Activated CD4-positive, alpha-beta T cell treated with anti-CD3 and anti-CD28 coated beads, Interleukin-2, amount 10 ng/mL, durations not matched to agents 7 days and 5 days (primary cell): ENCODE results near the gene CDC42EP2. TPM values are rescaled to one million over a fixed set of nuclear protein-coding genes. Genes with fewer than 3 reads are reported as not detected.
"Not testable (repeated sequence)": the region's sequence is repeated elsewhere in the genome, so short reads cannot be mapped to it uniquely, and the experiment has no call there.

ENCODE experiments used
- CTCF ChIA-PET: fragments of 350-600 bp; sonication (Branson Sonifier 250); formaldehyde crosslinking; loops from one replicate; lab custom pipeline; 2021; ENCODE audit warnings: antibody characterized with exemption; lab: Charles Lee
- POLR2A ChIA-PET: fragments of 350-600 bp; sonication (Branson Sonifier 250); formaldehyde crosslinking; loops from one replicate; lab custom pipeline; 2021; ENCODE audit warnings: antibody characterized with exemption; lab: Charles Lee
- DNase-seq: peaks from one replicate; pipeline ENCODE4 v3.0.0-alpha.2; 2020
- H3K27ac Mint-ChIP-seq: one replicate; pipeline ENCODE4 v1.8.0; 2021; ENCODE audit warnings: mild to moderate bottlenecking, moderate library complexity, mixed read lengths
- H3K27me3 Mint-ChIP-seq: one replicate; pipeline ENCODE4 v1.8.0; 2021; ENCODE audit warnings: mixed read lengths
- H3K36me3 Mint-ChIP-seq: one replicate; pipeline ENCODE4 v1.8.0; 2021; ENCODE audit warnings: low read depth, mixed read lengths
- H3K4me1 Mint-ChIP-seq: one replicate; pipeline ENCODE4 v1.8.0; 2021; ENCODE audit warnings: mixed read lengths
- H3K4me3 Mint-ChIP-seq: one replicate; pipeline ENCODE4 v1.8.0; 2021; ENCODE audit warnings: mild to moderate bottlenecking, moderate library complexity, mixed read lengths
- H3K9me3 Mint-ChIP-seq: one replicate; pipeline ENCODE4 v1.8.0; 2021; ENCODE audit warnings: mixed read lengths
- total RNA-seq, 2 experiments: library from RNA; stranded (reverse); gene quantifications; one replicate each; pipeline ENCODE4 v1.2.3, GENCODE V29; 2021

CDC42EP2 gene
- total RNA-seq, 2 experiments from 2014 or later, result 0.25 to 0.67 TPM

- H3K36me3 Mint-ChIP-seq, result peaks cover 5% of the 10 kb centered on the region
- no peak overlapping the region for H3K27ac Mint-ChIP-seq
- H3K4me1 Mint-ChIP-seq, result peaks cover 17% of the 10 kb centered on the region
- no peak overlapping the region for H3K4me3 Mint-ChIP-seq
- DNase-seq, result peak; percentile 90
- no peaks in the 10 kb centered on the region for H3K9me3 Mint-ChIP-seq
- CTCF ChIA-PET, result interaction anchor here (0.6 to 3.5 kb wide), 29 partner anchors 9 to 511 kb away, joined by 3 to 45 read pairs (median 4); partner anchors contain the start of genes CDC42EP2, FRMD8 and POLA2
- POLR2A ChIA-PET, result interaction anchor here (0.7 kb wide), 1 partner anchor 246 kb away, joined by 4 read pairs; the partner anchor contains the start of gene EHBP1L1
- H3K27me3 Mint-ChIP-seq, result no peaks in the 10 kb centered on the region
These were observed 15.3 kb downstream of the CDC42EP2 start for GRCh38 chr11:65329944-65330403.

GRCh38 chr11:65330544-65330943 lies 15.9 kb downstream of the CDC42EP2 start:
- CTCF ChIA-PET, result interaction anchor here (0.7 to 3.5 kb wide), 19 partner anchors 8 to 512 kb away, joined by 3 to 45 read pairs (median 4); partner anchors contain the start of genes CDC42EP2 and POLA2
- H3K4me1 Mint-ChIP-seq, result peaks cover 23% of the 10 kb centered on the region
- peaks cover 11% of the 10 kb centered on the region for H3K36me3 Mint-ChIP-seq
- no peak overlapping the region for H3K4me3 Mint-ChIP-seq
- no peak for DNase-seq
- no peak overlapping the region for H3K27ac Mint-ChIP-seq
- POLR2A ChIA-PET, result interaction anchor here (0.7 kb wide), 1 partner anchor 246 kb away, joined by 4 read pairs; the partner anchor contains the start of gene EHBP1L1
- no peaks in the 10 kb centered on the region for H3K27me3 Mint-ChIP-seq
- H3K9me3 Mint-ChIP-seq, result no peaks in the 10 kb centered on the region

GRCh38 chr11:65332591-65332990 lies 17.9 kb downstream of the CDC42EP2 start:
- not testable (repeated sequence) for DNase-seq, H3K27ac Mint-ChIP-seq, H3K4me3 Mint-ChIP-seq, H3K9me3 Mint-ChIP-seq, H3K27me3 Mint-ChIP-seq
- CTCF ChIA-PET, result interaction anchor here (0.7 to 4.2 kb wide), 7 partner anchors 9 to 208 kb away, joined by 3 to 40 read pairs (median 4); partner anchors contain the start of gene CDC42EP2
- Mint-ChIP-seq H3K36me3 (peaks cover 13% of the 10 kb centered on the region), H3K4me1 (peaks cover 27% of the 10 kb centered on the region)
- POLR2A ChIA-PET, result interaction anchor here (0.6 kb wide), 1 partner anchor 18 kb away, joined by 4 read pairs; the partner anchor contains the start of gene CDC42EP2

DNA sequence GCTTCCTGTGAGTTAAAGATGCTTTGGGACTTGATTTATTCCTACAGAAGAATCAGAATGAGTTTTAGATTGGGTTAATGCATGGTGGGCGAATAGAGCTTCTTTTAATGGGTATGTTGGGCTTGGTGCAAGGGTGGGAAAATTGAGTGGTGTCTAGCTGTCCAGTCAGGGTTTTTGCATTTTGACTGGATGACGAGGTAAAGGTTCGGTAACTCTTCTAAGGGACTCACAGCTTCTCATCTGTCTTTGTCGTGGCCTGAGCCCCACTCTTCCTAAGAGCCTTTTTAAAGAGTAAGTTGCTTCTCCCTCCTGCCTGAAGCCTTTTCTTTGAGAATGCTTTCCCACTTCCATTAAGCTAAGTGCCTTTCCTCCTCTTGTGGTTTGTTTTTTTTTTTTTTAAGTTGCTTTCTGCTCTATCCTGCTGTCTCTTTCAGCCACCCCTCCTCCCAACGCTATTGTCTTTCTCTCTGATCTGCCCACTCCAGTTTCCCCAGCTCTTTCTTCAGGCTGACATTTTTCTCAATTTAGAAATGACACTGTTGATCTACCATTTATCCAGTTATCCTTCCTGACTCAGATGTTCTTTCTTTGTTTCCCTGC lies 20.1 kb downstream of the CDC42EP2 start:
- DNase-seq, result no peak
- ChIA-PET CTCF (interaction anchor here (0.7 to 4.2 kb wide), 8 partner anchors 11 to 217 kb away, joined by 3 to 40 read pairs (median 3); partner anchors contain the start of gene CDC42EP2), POLR2A (interaction anchor here (0.6 kb wide), 1 partner anchor 281 kb away, joined by 3 read pairs; the partner anchor contains the start of gene PCNX3)
- Mint-ChIP-seq H3K4me3 (peak overlapping the region; percentile 83), H3K27ac (peak overlapping the region; percentile 81), H3K9me3 (no peaks in the 10 kb centered on the region), H3K27me3 (no peaks in the 10 kb centered on the region), H3K36me3 (peaks cover 19% of the 10 kb centered on the region), H3K4me1 (peaks cover 34% of the 10 kb centered on the region)

DNA sequence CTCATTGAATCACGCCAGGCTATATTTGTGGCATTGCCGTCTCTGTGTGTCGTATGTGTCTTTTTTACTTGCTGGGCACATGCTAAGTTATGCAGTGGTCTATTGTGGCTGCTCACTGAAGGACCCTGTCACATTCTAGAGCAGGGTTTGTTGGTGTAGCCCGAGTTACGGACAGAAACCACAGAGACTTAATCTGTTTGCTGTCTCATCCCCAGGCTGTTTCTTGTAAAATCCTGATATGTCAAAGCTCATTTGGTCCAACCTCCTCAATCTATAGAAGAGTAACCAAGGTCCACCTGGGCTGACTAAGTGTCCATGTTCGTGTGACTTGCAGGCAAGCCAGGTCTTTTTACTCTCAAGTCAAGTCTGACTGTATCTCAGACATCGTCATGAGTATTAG lies 24.0 kb downstream of the CDC42EP2 start:
- POLR2A ChIA-PET, result no interaction called here
- no peak for DNase-seq
- H3K4me3 Mint-ChIP-seq, result no peak overlapping the region
- H3K27ac Mint-ChIP-seq, result no peak overlapping the region
- H3K27me3 Mint-ChIP-seq, result no peaks in the 10 kb centered on the region
- peaks cover 31% of the 10 kb centered on the region for H3K4me1 Mint-ChIP-seq
- no peaks in the 10 kb centered on the region for H3K9me3 Mint-ChIP-seq
- H3K36me3 Mint-ChIP-seq, result peaks cover 31% of the 10 kb centered on the region
- CTCF ChIA-PET, result interaction anchor here (0.6 to 2.3 kb wide), 4 partner anchors 9 to 424 kb away, joined by 3 to 10 read pairs (median 4); no protein-coding TSS in a partner anchor

DNA sequence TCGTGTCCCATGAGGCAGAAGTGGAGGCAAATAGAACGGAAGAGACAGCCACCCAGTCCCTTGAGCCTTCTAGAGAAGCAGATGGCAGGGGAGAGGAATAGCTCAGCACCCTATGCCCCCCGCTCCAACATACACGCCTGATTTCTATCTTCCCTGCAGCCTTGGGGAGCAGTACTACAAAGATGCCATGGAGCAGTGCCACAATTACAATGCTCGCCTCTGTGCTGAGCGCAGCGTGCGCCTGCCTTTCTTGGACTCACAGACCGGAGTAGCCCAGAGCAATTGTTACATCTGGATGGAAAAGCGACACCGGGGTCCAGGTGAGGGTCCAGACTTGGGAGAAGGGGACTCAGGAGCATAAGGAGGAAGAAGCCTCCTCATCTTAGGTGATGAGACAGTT lies 25.6 kb downstream of the CDC42EP2 start:
- no peaks in the 10 kb centered on the region for H3K9me3 Mint-ChIP-seq
- no peak overlapping the region for H3K4me3 Mint-ChIP-seq
- POLR2A ChIA-PET, result no interaction called here
- H3K36me3 Mint-ChIP-seq, result peaks cover 33% of the 10 kb centered on the region
- H3K4me1 Mint-ChIP-seq, result peaks cover 22% of the 10 kb centered on the region
- DNase-seq, result no peak
- CTCF ChIA-PET, result interaction anchor here (2.3 kb wide), 1 partner anchor 11 kb away, joined by 10 read pairs; no protein-coding TSS in a partner anchor
- no peak overlapping the region for H3K27ac Mint-ChIP-seq
- H3K27me3 Mint-ChIP-seq, result no peaks in the 10 kb centered on the region

DNA sequence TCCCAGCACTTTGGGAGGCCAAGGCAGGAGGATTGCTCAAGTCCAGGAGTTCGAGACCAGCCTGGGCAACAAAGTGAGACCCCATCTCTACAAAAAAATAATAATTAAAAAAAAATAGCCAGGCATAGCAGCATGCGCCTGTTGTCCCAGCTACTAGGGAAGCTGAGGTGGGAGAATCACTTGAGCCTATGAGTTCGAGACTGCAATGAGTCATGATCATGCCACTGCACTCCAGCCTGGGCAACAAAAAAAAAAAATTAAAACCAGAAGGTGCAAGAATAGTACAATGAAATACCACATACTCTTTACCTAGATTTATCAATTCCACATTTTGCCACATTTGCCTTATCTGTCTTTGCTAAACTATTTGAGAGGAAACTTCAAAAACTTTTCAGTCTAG lies 27.2 kb downstream of the CDC42EP2 start:
- CTCF ChIA-PET, result interaction anchor here (0.7 to 1.3 kb wide), 2 partner anchors 12 to 180 kb away, joined by 3 to 6 read pairs; no protein-coding TSS in a partner anchor
- no peak overlapping the region for H3K27ac Mint-ChIP-seq
- peaks cover 40% of the 10 kb centered on the region for H3K36me3 Mint-ChIP-seq
- H3K4me1 Mint-ChIP-seq, result peaks cover 17% of the 10 kb centered on the region
- no peak overlapping the region for H3K4me3 Mint-ChIP-seq
- no peaks in the 10 kb centered on the region for H3K9me3 Mint-ChIP-seq
- H3K27me3 Mint-ChIP-seq, result no peaks in the 10 kb centered on the region
- POLR2A ChIA-PET, result no interaction called here
- DNase-seq, result no peak

GRCh38 chr11:65351511-65351910 lies 36.8 kb downstream of the CDC42EP2 start:
- H3K4me1 Mint-ChIP-seq, result peaks cover 16% of the 10 kb centered on the region
- H3K36me3 Mint-ChIP-seq, result peaks cover 26% of the 10 kb centered on the region
- H3K4me3 Mint-ChIP-seq, result no peak overlapping the region
- ChIA-PET POLR2A (interaction anchor here (0.6 kb wide), 1 partner anchor 159 kb away, joined by 4 read pairs; no protein-coding TSS in a partner anchor), CTCF (interaction anchor here (1.0 to 1.6 kb wide), 3 partner anchors 22 to 36 kb away, joined by 3 to 5 read pairs (median 4); no protein-coding TSS in a partner anchor)
- no peak overlapping the region for H3K27ac Mint-ChIP-seq
- DNase-seq, result no peak
- no peaks in the 10 kb centered on the region for H3K9me3 Mint-ChIP-seq
- H3K27me3 Mint-ChIP-seq, result no peaks in the 10 kb centered on the region

DNA sequence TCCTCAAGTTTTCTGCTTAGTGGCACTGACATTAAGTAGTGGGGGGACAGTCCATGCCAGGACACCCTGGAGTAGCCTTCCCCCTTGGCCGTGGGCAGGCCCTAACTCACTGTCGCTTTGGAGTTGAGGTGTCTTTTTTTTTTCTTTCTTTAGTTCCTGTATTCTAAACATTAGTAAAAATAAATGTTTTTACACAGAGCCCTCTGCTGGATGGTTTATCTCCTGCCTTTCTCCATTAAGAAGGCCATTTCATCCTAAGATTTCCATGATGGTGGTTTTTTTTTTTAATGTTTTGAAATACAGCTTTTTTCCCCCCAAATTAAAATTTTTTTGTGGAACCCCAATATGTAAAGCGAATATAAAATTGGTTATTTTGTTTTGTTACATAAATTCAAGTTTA lies 38.1 kb downstream of the CDC42EP2 start:
- no peaks in the 10 kb centered on the region for H3K9me3 Mint-ChIP-seq
- POLR2A ChIA-PET, result no interaction called here
- H3K27me3 Mint-ChIP-seq, result peaks cover 4% of the 10 kb centered on the region

GRCh38 chr11:65353376-65353775 lies 38.7 kb downstream of the CDC42EP2 start:
- Mint-ChIP-seq H3K36me3 (peaks cover 23% of the 10 kb centered on the region), H3K4me3 (peak overlapping the region; percentile 51), H3K9me3 (no peaks in the 10 kb centered on the region), H3K27ac (peak overlapping the region; percentile 58), H3K4me1 (peaks cover 16% of the 10 kb centered on the region), H3K27me3 (peaks cover 4% of the 10 kb centered on the region)
- DNase-seq, result no peak
- ChIA-PET CTCF (interaction anchor here (0.6 kb wide), 1 partner anchor 108 kb away, joined by 3 read pairs; no protein-coding TSS in a partner anchor), POLR2A (no interaction called here)

More for the DNA sequence above, 38.1 kb downstream of the CDC42EP2 start:
- Mint-ChIP-seq H3K27ac (no peak overlapping the region), H3K4me3 (no peak overlapping the region), H3K4me1 (peaks cover 16% of the 10 kb centered on the region), H3K36me3 (peaks cover 23% of the 10 kb centered on the region)
- CTCF ChIA-PET, result no interaction called here
- DNase-seq, result no peak

- CTCF ChIA-PET, result interaction anchor here (0.6 kb wide), 2 partner anchors 107 to 402 kb away, joined by 3 read pairs; no protein-coding TSS in a partner anchor
- Mint-ChIP-seq H3K4me1 (peaks cover 16% of the 10 kb centered on the region), H3K27me3 (peaks cover 4% of the 10 kb centered on the region), H3K36me3 (peaks cover 19% of the 10 kb centered on the region), H3K4me3 (peak overlapping the region; percentile 65), H3K9me3 (no peaks in the 10 kb centered on the region), H3K27ac (peak overlapping the region; percentile 58)
- POLR2A ChIA-PET, result no interaction called here
- no peak for DNase-seq
These were observed 39.2 kb downstream of the CDC42EP2 start for GRCh38 chr11:65353900-65354264.

GRCh38 chr11:65354265-65355012 lies 39.8 kb downstream of the CDC42EP2 start, which contains the start of gene TIGD3:
TIGD3 (plus strand) TSS chr11:65354751; CDS start chr11:65355809, 1,058 bp downstream.
- peak within 1 kb of the TSS; percentile 85 for H3K4me3 Mint-ChIP-seq
- H3K4me1 Mint-ChIP-seq, result peaks cover 16% of the 10 kb centered on the region
- ChIA-PET CTCF (interaction anchor here (0.6 kb wide), 1 partner anchor 403 kb away, joined by 3 read pairs; no protein-coding TSS in a partner anchor), POLR2A (no interaction called here)
- H3K9me3 Mint-ChIP-seq, result no peaks in the 10 kb centered on the region
- H3K27ac Mint-ChIP-seq, result peak within 1 kb of the TSS; percentile 83
- peak; percentile 97 for DNase-seq
- H3K27me3 Mint-ChIP-seq, result peaks cover 4% of the 10 kb centered on the region
- H3K36me3 Mint-ChIP-seq, result peaks cover 15% of the 10 kb centered on the region
